ENCODE data around the gene LRMDA. TPM values are rescaled to one million over a fixed set of nuclear protein-coding genes. Genes with fewer than 3 reads are reported as not detected.

The LRMDA gene
- total RNA-seq, 5 donors from 2014 or later (not counting 1 experiment from before 2014, with no cell fraction given), result 0.30 to 1.2 TPM; not detected in 3

GRCh38 chr10:76073524-76073923, 642.1 kb downstream of the LRMDA start:
- ATAC-seq (replicated peaks in 1 of 4) (no peak), DNase-seq (no peak)
- POLR2A ChIA-PET, result no interaction called here
- no peak overlapping the region for H3K4me3 Mint-ChIP-seq
- H3K36me3 ChIP-seq (ENCODE audit: control insufficient read depth in 2 of 2, extremely low read depth in 1 of 2, insufficient read depth in 1 of 2, low read length in 1 of 2), result no peaks in the 10 kb centered on the region
- H3K36me3 Mint-ChIP-seq, result no peaks in the 10 kb centered on the region
- no peaks in the 10 kb centered on the region for H3K4me1 Mint-ChIP-seq
- no peak overlapping the region for H3K27ac ChIP-seq (ENCODE audit: low read length)
- H3K4me1 ChIP-seq (ENCODE audit: control insufficient read depth in 1 of 2, extremely low read depth in 1 of 2, insufficient read depth in 2 of 2, low read length in 2 of 2), result no peaks in the 10 kb centered on the region
- no peak overlapping the region for H3K4me3 ChIP-seq (ENCODE audit: control insufficient read depth in 1 of 2, extremely low read depth in 1 of 2, low read length in 1 of 2)
- WGBS (ENCODE audit: insufficient coverage), result 17% methylated on average over 1 of the region's 2 CpGs
- no peaks in the 10 kb centered on the region for H3K9me3 ChIP-seq
- H3K27ac Mint-ChIP-seq, result no peak overlapping the region
- H3K27me3 ChIP-seq (replicated peaks in 1 of 2; ENCODE audit: control insufficient read depth in 2 of 2, extremely low read depth in 1 of 2, insufficient read depth in 2 of 2, low read length in 1 of 2), result no peaks in the 10 kb centered on the region
- peaks cover 0 to 4% (median 0%) of the 10 kb centered on the region in 3 donors for H3K9me3 Mint-ChIP-seq
- CTCF ChIA-PET, result no interaction called here
- H3K27me3 Mint-ChIP-seq, result peaks cover 0 to 4% of the 10 kb centered on the region in 2 donors

GRCh38 chr10:76074659-76075058, 643.2 kb downstream of the LRMDA start:
- 67% methylated on average over 1 of the region's 1 CpG for WGBS (ENCODE audit: insufficient coverage)
- Mint-ChIP-seq H3K36me3 (no peaks in the 10 kb centered on the region), H3K9me3 (peaks cover 0 to 4% (median 0%) of the 10 kb centered on the region in 3 donors), H3K4me3 (no peak overlapping the region), H3K4me1 (no peaks in the 10 kb centered on the region), H3K27ac (no peak overlapping the region), H3K27me3 (peaks cover 0 to 4% of the 10 kb centered on the region in 2 donors)
- ChIA-PET CTCF (interaction anchor here in 1 of 2 donors (0.7 kb wide), 1 partner anchor 51 kb away, joined by 3 read pairs; no protein-coding TSS in a partner anchor), POLR2A (no interaction called here)
- H3K36me3 ChIP-seq (ENCODE audit: control insufficient read depth in 2 of 2, extremely low read depth in 1 of 2, insufficient read depth in 1 of 2, low read length in 1 of 2), result no peaks in the 10 kb centered on the region
- H3K27ac ChIP-seq (ENCODE audit: low read length), result no peak overlapping the region
- no peak for ATAC-seq (replicated peaks in 1 of 4)
- H3K27me3 ChIP-seq (replicated peaks in 1 of 2; ENCODE audit: control insufficient read depth in 2 of 2, extremely low read depth in 1 of 2, insufficient read depth in 2 of 2, low read length in 1 of 2), result no peaks in the 10 kb centered on the region
- no peaks in the 10 kb centered on the region for H3K4me1 ChIP-seq (ENCODE audit: control insufficient read depth in 1 of 2, extremely low read depth in 1 of 2, insufficient read depth in 2 of 2, low read length in 2 of 2)
- no peak for DNase-seq
- no peaks in the 10 kb centered on the region for H3K9me3 ChIP-seq
- H3K4me3 ChIP-seq (ENCODE audit: control insufficient read depth in 1 of 2, extremely low read depth in 1 of 2, low read length in 1 of 2), result no peak overlapping the region

- no peaks in the 10 kb centered on the region for H3K4me1 Mint-ChIP-seq
- H3K27me3 Mint-ChIP-seq, result no peaks in the 10 kb centered on the region
- no peak for DNase-seq
- H3K36me3 ChIP-seq (ENCODE audit: control insufficient read depth in 2 of 2, extremely low read depth in 1 of 2, insufficient read depth in 1 of 2, low read length in 1 of 2), result no peaks in the 10 kb centered on the region
- ChIA-PET POLR2A (no interaction called here), CTCF (no interaction called here)
- H3K27ac Mint-ChIP-seq, result no peak overlapping the region
- H3K27ac ChIP-seq (ENCODE audit: low read length), result no peak overlapping the region
- H3K4me3 Mint-ChIP-seq, result no peak overlapping the region
- H3K4me1 ChIP-seq (ENCODE audit: control insufficient read depth in 1 of 2, extremely low read depth in 1 of 2, insufficient read depth in 2 of 2, low read length in 2 of 2), result no peaks in the 10 kb centered on the region
- H3K27me3 ChIP-seq (replicated peaks in 1 of 2; ENCODE audit: control insufficient read depth in 2 of 2, extremely low read depth in 1 of 2, insufficient read depth in 2 of 2, low read length in 1 of 2), result no peaks in the 10 kb centered on the region
- no peaks in the 10 kb centered on the region for H3K9me3 ChIP-seq
- no peaks in the 10 kb centered on the region for H3K36me3 Mint-ChIP-seq
- no peaks in the 10 kb centered on the region for H3K9me3 Mint-ChIP-seq
- no peak overlapping the region for H3K4me3 ChIP-seq (ENCODE audit: control insufficient read depth in 1 of 2, extremely low read depth in 1 of 2, low read length in 1 of 2)
- ATAC-seq (replicated peaks in 1 of 4), result no peak
Measured at GRCh38 chr10:76080451-76080850, 649.0 kb downstream of the LRMDA start.

GRCh38 chr10:76080991-76081390, 649.6 kb downstream of the LRMDA start:
- Histone ChIP-seq H3K4me3 (ENCODE audit: control insufficient read depth in 1 of 2, extremely low read depth in 1 of 2, low read length in 1 of 2) (no peak overlapping the region), H3K9me3 (no peaks in the 10 kb centered on the region), H3K36me3 (ENCODE audit: control insufficient read depth in 2 of 2, extremely low read depth in 1 of 2, insufficient read depth in 1 of 2, low read length in 1 of 2) (no peaks in the 10 kb centered on the region), H3K4me1 (ENCODE audit: control insufficient read depth in 1 of 2, extremely low read depth in 1 of 2, insufficient read depth in 2 of 2, low read length in 2 of 2) (no peaks in the 10 kb centered on the region), H3K27me3 (replicated peaks in 1 of 2; ENCODE audit: control insufficient read depth in 2 of 2, extremely low read depth in 1 of 2, insufficient read depth in 2 of 2, low read length in 1 of 2) (no peaks in the 10 kb centered on the region), H3K27ac (ENCODE audit: low read length) (no peak overlapping the region)
- ATAC-seq (replicated peaks in 1 of 4) (no peak), DNase-seq (no peak)
- H3K27ac Mint-ChIP-seq, result no peak overlapping the region
- POLR2A ChIA-PET, result no interaction called here
- CTCF ChIA-PET, result no interaction called here
- no peak overlapping the region for H3K4me3 Mint-ChIP-seq
- H3K36me3 Mint-ChIP-seq, result no peaks in the 10 kb centered on the region
- no peaks in the 10 kb centered on the region for H3K4me1 Mint-ChIP-seq
- 100% methylated on average over 1 of the region's 3 CpGs for WGBS (ENCODE audit: insufficient coverage)
- peaks cover 4 to 5% of the 10 kb centered on the region in 2 donors for H3K27me3 Mint-ChIP-seq
- H3K9me3 Mint-ChIP-seq, result no peaks in the 10 kb centered on the region

- H3K36me3 Mint-ChIP-seq, result no peaks in the 10 kb centered on the region
- 31% methylated on average over 2 of the region's 3 CpGs for WGBS (ENCODE audit: insufficient coverage)
Measured at GRCh38 chr10:76082232-76082631, 650.8 kb downstream of the LRMDA start.

GRCh38 chr10:76082956-76083355, 651.5 kb downstream of the LRMDA start:
- 33% methylated on average over 1 of the region's 1 CpG for WGBS (ENCODE audit: insufficient coverage)
- H3K27ac Mint-ChIP-seq, result no peak overlapping the region
- no peaks in the 10 kb centered on the region for H3K36me3 Mint-ChIP-seq
- CTCF ChIA-PET, result no interaction called here
- Histone ChIP-seq H3K4me1 (ENCODE audit: control insufficient read depth in 1 of 2, extremely low read depth in 1 of 2, insufficient read depth in 2 of 2, low read length in 2 of 2) (no peaks in the 10 kb centered on the region), H3K27ac (ENCODE audit: low read length) (no peak overlapping the region), H3K4me3 (ENCODE audit: control insufficient read depth in 1 of 2, extremely low read depth in 1 of 2, low read length in 1 of 2) (no peak overlapping the region), H3K27me3 (replicated peaks in 1 of 2; ENCODE audit: control insufficient read depth in 2 of 2, extremely low read depth in 1 of 2, insufficient read depth in 2 of 2, low read length in 1 of 2) (peaks cover 0 to 2% of the 10 kb centered on the region in 2 experiments), H3K9me3 (no peaks in the 10 kb centered on the region), H3K36me3 (ENCODE audit: control insufficient read depth in 2 of 2, extremely low read depth in 1 of 2, insufficient read depth in 1 of 2, low read length in 1 of 2) (no peaks in the 10 kb centered on the region)
- peaks cover 4 to 6% of the 10 kb centered on the region in 2 donors for H3K27me3 Mint-ChIP-seq
- POLR2A ChIA-PET, result interaction anchor here in 1 of 2 donors (0.6 kb wide), 1 partner anchor 316 kb away, joined by 6 read pairs; no protein-coding TSS in a partner anchor
- ATAC-seq (replicated peaks in 1 of 4) (no peak), DNase-seq (no peak)
- no peak overlapping the region for H3K4me3 Mint-ChIP-seq
- peaks cover 0 to 3% (median 0%) of the 10 kb centered on the region in 3 donors for H3K4me1 Mint-ChIP-seq
- no peaks in the 10 kb centered on the region for H3K9me3 Mint-ChIP-seq

More at GRCh38 chr10:76082232-76082631, 650.8 kb downstream of the LRMDA start:
- Mint-ChIP-seq H3K27me3 (peaks cover 4 to 6% of the 10 kb centered on the region in 2 donors), H3K4me1 (peaks cover 0 to 3% (median 0%) of the 10 kb centered on the region in 3 donors), H3K27ac (no peak overlapping the region), H3K9me3 (no peaks in the 10 kb centered on the region), H3K4me3 (no peak overlapping the region)
- Histone ChIP-seq H3K9me3 (no peaks in the 10 kb centered on the region), H3K36me3 (ENCODE audit: control insufficient read depth in 2 of 2, extremely low read depth in 1 of 2, insufficient read depth in 1 of 2, low read length in 1 of 2) (no peaks in the 10 kb centered on the region), H3K4me3 (ENCODE audit: control insufficient read depth in 1 of 2, extremely low read depth in 1 of 2, low read length in 1 of 2) (no peak overlapping the region), H3K4me1 (ENCODE audit: control insufficient read depth in 1 of 2, extremely low read depth in 1 of 2, insufficient read depth in 2 of 2, low read length in 2 of 2) (no peaks in the 10 kb centered on the region), H3K27ac (ENCODE audit: low read length) (no peak overlapping the region), H3K27me3 (replicated peaks in 1 of 2; ENCODE audit: control insufficient read depth in 2 of 2, extremely low read depth in 1 of 2, insufficient read depth in 2 of 2, low read length in 1 of 2) (peaks cover 0 to 2% of the 10 kb centered on the region in 2 experiments)
- ChIA-PET POLR2A (no interaction called here), CTCF (no interaction called here)
- DNase-seq (no peak), ATAC-seq (replicated peaks in 1 of 4) (no peak)

All from T-cell (primary cell).